Panc1 (cell line): ENCODE measurements around the gene SLC48A1. TPM values are rescaled to one million over a fixed set of nuclear protein-coding genes. Genes with fewer than 3 reads are reported as not detected.

Experiments used
- ATAC-seq: fragments of 200-7000 bp; cut with Tn5 transposase; 2 replicates; pipeline ENCODE4 v1.9.1; 2020; ENCODE audit warnings: mild to moderate bottlenecking, moderate library complexity
- BruUV-seq: library from RNA; stranded (reverse); fragments of 400-500 nt; replicated peaks from 2 replicates; lab custom pipeline; 2021; lab: Mats Ljungman, UMichigan
- CTCF ChIA-PET: fragments of 300-600 bp; sonication (Branson Sonifier 250); formaldehyde crosslinking; loops from one replicate; lab custom pipeline; 2022; ENCODE audit warnings: antibody characterized with exemption; lab: Charles Lee
- POLR2A ChIA-PET: fragments of 300-600 bp; sonication (Branson Sonifier 250); formaldehyde crosslinking; loops from one replicate; lab custom pipeline; 2022; ENCODE audit warnings: antibody characterized with exemption; lab: Charles Lee
- DNase-seq: peaks from one replicate; pipeline ENCODE4 v3.0.0-alpha.2; 2010; ENCODE audit warnings: low read depth, low spot score
- H3K27ac ChIP-seq: 2 replicates; pipeline ENCODE4 v1.5.1; 2011; ENCODE audit warnings: mild to moderate bottlenecking, low read length, inconsistent platforms
- H3K27me3 ChIP-seq: fragments of 200-500 bp; sonication (Bioruptor generic); 2 replicates; pipeline ENCODE4 v1.6.0; 2014; ENCODE audit warnings: low read length, inconsistent platforms; ENCODE audit not compliant: control insufficient read depth, insufficient read depth
- H3K36me3 ChIP-seq: fragments of 200-500 bp; sonication (Bioruptor generic); 2 replicates; pipeline ENCODE4 v1.5.1; 2014; ENCODE audit warnings: inconsistent platforms, mild to moderate bottlenecking, low read length, moderate library complexity; ENCODE audit not compliant: control insufficient read depth, insufficient read depth
- H3K4me1 ChIP-seq: 2 replicates; pipeline ENCODE4 v1.5.1; 2011; ENCODE audit warnings: inconsistent platforms, mild to moderate bottlenecking, low read length, moderate library complexity; ENCODE audit not compliant: control insufficient read depth, insufficient read depth
- H3K4me3 ChIP-seq, 2 experiments: 2 replicates each; pipeline ENCODE4 v1.5.1; 2011 to 2012; ENCODE audit warnings: low read depth in 2 of 2, low read length in 2 of 2, mild to moderate bottlenecking in 2 of 2, inconsistent platforms in 1 of 2, moderate library complexity in 1 of 2
- H3K9me3 ChIP-seq: fragments of 200-500 bp; sonication (Bioruptor generic); 2 replicates; pipeline ENCODE4 v1.5.1; 2014; ENCODE audit warnings: low read depth, mild to moderate bottlenecking, inconsistent platforms, low read length, moderate library complexity; ENCODE audit not compliant: control insufficient read depth, insufficient read depth
- POLR2AphosphoS5 ChIP-seq: IDR thresholded peaks from 2 replicates; pipeline ENCODE4 v1.6.1; 2012; ENCODE audit warnings: mild to moderate bottlenecking, low read depth, low read length, moderate library complexity
- SIN3A ChIP-seq: IDR thresholded peaks from 2 replicates; pipeline ENCODE4 v1.6.1; 2012; ENCODE audit warnings: low read depth, mild to moderate bottlenecking, low read length, moderate library complexity, borderline replicate concordance; ENCODE audit not compliant: insufficient read depth
- TCF7L2 ChIP-seq: IDR thresholded peaks from 2 replicates; pipeline ENCODE4 v1.6.1; 2011; ENCODE audit warnings: mild to moderate bottlenecking, low read depth, low read length, inconsistent platforms
- in situ Hi-C: cut with HindIII; loops from 2 replicates; pipeline ENCODE4 v1.10.0; 2016; ENCODE audit warnings: low sequenced_read_pairs, low pct_unique_long_range_greater_than_20kb
- intact Hi-C: fragments of 100-400 bp; cut with micrococcal nuclease; formaldehyde crosslinking; loops from one replicate; pipeline ENCODE4 v1.10.0; 2022; ENCODE audit not compliant: unreplicated experiment
- total RNA-seq: library from RNA; stranded (reverse); gene quantifications from one replicate; pipeline ENCODE4 v1.2.1, GENCODE V29; 2021; ENCODE audit not compliant: unreplicated experiment
- TF ChIP-seq, protein P1 (sequence below): fragments of 450-650 bp; IDR thresholded peaks from 2 replicates; pipeline ENCODE4 v1.5.1; 2017; ENCODE audit warnings: mild to moderate bottlenecking
- TF ChIP-seq, protein P2 (sequence below), 2 experiments: IDR thresholded peaks; 2 replicates each; pipeline ENCODE4 v1.6.1; 2011 to 2012; ENCODE audit warnings: low read depth in 2 of 2, control low read depth in 1 of 2, low read length in 1 of 2, mild to moderate bottlenecking in 1 of 2, moderate library complexity in 1 of 2; ENCODE audit not compliant: insufficient read depth in 1 of 2

SLC48A1 gene
- total RNA-seq, 1 experiment from 2014 or later, result 32.0 TPM

DNA sequence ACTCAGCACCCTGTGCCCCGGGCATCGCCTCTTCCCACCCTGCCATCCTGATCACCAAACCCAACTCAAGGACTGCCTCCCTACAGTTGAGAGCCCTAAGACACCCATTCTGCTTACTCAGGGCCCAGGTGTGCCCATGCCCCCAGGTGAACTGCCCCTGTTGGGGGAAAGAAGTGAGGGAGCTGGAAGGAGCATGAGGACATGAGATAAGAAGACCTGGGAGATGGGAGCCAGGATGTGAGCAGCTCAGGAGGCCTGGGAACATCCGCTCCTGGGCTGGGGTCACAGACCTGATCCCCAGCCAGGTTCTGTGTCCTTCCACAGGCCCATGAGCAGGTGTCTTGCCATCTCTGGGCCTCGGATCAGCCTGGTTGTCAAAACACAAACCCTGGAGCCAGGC, 20.9 kb upstream of the SLC48A1 start:
- intact Hi-C loops, result no loop called here
- no peaks in the 10 kb centered on the region for H3K27me3 ChIP-seq
- DNase-seq (no peak), ATAC-seq (no peak)
- ChIA-PET CTCF (no interaction called here), POLR2A (interaction anchor here (0.8 kb wide), 1 partner anchor 453 kb away, joined by 3 read pairs; no protein-coding TSS in a partner anchor)
- no peaks in the 10 kb centered on the region for H3K9me3 ChIP-seq
- in situ Hi-C loops, result no loop called here
- peaks cover 15% of the 10 kb centered on the region for H3K4me1 ChIP-seq
- TF ChIP-seq SIN3A (no peak), TCF7L2 (no peak), POLR2AphosphoS5 (no peak)
- TF ChIP-seq, protein P1, sequence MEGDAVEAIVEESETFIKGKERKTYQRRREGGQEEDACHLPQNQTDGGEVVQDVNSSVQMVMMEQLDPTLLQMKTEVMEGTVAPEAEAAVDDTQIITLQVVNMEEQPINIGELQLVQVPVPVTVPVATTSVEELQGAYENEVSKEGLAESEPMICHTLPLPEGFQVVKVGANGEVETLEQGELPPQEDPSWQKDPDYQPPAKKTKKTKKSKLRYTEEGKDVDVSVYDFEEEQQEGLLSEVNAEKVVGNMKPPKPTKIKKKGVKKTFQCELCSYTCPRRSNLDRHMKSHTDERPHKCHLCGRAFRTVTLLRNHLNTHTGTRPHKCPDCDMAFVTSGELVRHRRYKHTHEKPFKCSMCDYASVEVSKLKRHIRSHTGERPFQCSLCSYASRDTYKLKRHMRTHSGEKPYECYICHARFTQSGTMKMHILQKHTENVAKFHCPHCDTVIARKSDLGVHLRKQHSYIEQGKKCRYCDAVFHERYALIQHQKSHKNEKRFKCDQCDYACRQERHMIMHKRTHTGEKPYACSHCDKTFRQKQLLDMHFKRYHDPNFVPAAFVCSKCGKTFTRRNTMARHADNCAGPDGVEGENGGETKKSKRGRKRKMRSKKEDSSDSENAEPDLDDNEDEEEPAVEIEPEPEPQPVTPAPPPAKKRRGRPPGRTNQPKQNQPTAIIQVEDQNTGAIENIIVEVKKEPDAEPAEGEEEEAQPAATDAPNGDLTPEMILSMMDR, result no peak
- TF ChIP-seq, protein P2, sequence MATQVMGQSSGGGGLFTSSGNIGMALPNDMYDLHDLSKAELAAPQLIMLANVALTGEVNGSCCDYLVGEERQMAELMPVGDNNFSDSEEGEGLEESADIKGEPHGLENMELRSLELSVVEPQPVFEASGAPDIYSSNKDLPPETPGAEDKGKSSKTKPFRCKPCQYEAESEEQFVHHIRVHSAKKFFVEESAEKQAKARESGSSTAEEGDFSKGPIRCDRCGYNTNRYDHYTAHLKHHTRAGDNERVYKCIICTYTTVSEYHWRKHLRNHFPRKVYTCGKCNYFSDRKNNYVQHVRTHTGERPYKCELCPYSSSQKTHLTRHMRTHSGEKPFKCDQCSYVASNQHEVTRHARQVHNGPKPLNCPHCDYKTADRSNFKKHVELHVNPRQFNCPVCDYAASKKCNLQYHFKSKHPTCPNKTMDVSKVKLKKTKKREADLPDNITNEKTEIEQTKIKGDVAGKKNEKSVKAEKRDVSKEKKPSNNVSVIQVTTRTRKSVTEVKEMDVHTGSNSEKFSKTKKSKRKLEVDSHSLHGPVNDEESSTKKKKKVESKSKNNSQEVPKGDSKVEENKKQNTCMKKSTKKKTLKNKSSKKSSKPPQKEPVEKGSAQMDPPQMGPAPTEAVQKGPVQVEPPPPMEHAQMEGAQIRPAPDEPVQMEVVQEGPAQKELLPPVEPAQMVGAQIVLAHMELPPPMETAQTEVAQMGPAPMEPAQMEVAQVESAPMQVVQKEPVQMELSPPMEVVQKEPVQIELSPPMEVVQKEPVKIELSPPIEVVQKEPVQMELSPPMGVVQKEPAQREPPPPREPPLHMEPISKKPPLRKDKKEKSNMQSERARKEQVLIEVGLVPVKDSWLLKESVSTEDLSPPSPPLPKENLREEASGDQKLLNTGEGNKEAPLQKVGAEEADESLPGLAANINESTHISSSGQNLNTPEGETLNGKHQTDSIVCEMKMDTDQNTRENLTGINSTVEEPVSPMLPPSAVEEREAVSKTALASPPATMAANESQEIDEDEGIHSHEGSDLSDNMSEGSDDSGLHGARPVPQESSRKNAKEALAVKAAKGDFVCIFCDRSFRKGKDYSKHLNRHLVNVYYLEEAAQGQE (IDR thresholded peaks at IDR 0.05; ENCODE audit: insufficient read depth in 1 of 2, low read depth in 2 of 2, low read length in 1 of 2), result no peak
- BruUV-seq, result no TSS peak
- no peaks in the 10 kb centered on the region for H3K36me3 ChIP-seq
- no peak overlapping the region for H3K27ac ChIP-seq
- H3K4me3 ChIP-seq, result no peak overlapping the region

DNA sequence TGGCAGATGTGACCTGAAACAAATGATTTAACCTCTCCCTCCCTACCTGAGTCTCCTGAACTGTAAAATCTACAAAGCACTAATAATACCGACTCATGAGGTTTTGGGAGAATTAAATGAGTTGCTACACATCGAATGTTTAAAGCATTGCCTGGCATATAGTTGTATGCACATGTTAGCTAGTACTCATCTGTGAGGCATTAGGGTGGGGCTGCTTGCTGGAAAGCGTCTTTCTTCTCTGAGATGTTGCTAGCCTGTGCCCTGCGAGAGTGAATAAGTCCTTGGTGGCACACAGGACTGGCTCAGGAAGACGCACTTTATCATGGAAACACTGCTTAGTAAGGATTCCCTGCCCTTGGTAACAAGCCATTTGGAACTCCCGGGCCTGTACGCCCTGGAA, 20.5 kb upstream of the SLC48A1 start:
- no peak overlapping the region for H3K27ac ChIP-seq
- H3K4me3 ChIP-seq, result no peak overlapping the region
- no peaks in the 10 kb centered on the region for H3K36me3 ChIP-seq
- ChIA-PET CTCF (no interaction called here), POLR2A (no interaction called here)
- TF ChIP-seq, protein P2 (IDR thresholded peaks at IDR 0.05; ENCODE audit: insufficient read depth in 1 of 2, low read depth in 2 of 2, low read length in 1 of 2), result no peak
- TF ChIP-seq TCF7L2 (no peak), SIN3A (no peak), POLR2AphosphoS5 (no peak)
- TF ChIP-seq, protein P1, result no peak
- in situ Hi-C loops (no loop called here), intact Hi-C loops (no loop called here)
- no peak for DNase-seq
- no TSS peak for BruUV-seq
- peaks cover 18% of the 10 kb centered on the region for H3K4me1 ChIP-seq
- no peak for ATAC-seq
- no peaks in the 10 kb centered on the region for H3K9me3 ChIP-seq
- no peaks in the 10 kb centered on the region for H3K27me3 ChIP-seq
